Stimulated activated naive CD8-positive, alpha-beta T cell treated with anti-CD3 and anti-CD28 coated beads, Interleukin-15, amount 100 ng/mL, for 72 hours (primary cell): ENCODE measurements around the gene CHKA.
A peak's percentile ranks its signal among the peaks of the same experiment; 100 is the strongest.
"Not testable (repeated sequence)": the region's sequence is repeated elsewhere in the genome, so short reads cannot be mapped to it uniquely, and the experiment has no call there.

Source experiments
- ATAC-seq: fragments of 150-1000 bp; cut with Tn5 transposase; 2 replicates; pipeline ENCODE4 v1.10.0; 2021; ENCODE audit warnings: mild to moderate bottlenecking, moderate library complexity
- DNase-seq, 2 donors: peaks; one replicate each; pipeline ENCODE4 v3.0.0; 2021 to 2022
- H3K27ac Mint-ChIP-seq, 2 donors: one replicate each; pipeline ENCODE4 v1.8.0; 2022; ENCODE audit warnings: mild to moderate bottlenecking in 2 of 2, mixed read lengths in 2 of 2, moderate library complexity in 2 of 2
- H3K27me3 Mint-ChIP-seq: one replicate; pipeline ENCODE4 v1.8.0; 2022; ENCODE audit warnings: mixed read lengths
- H3K4me1 Mint-ChIP-seq: one replicate; pipeline ENCODE4 v1.8.0; 2022; ENCODE audit warnings: mild to moderate bottlenecking, mixed read lengths
- H3K4me3 Mint-ChIP-seq, 2 donors: one replicate each; pipeline ENCODE4 v1.8.0; 2022; ENCODE audit warnings: mild to moderate bottlenecking in 2 of 2, mixed read lengths in 2 of 2, moderate library complexity in 1 of 2
- H3K9me3 Mint-ChIP-seq, 2 donors: one replicate each; pipeline ENCODE4 v1.8.0; 2022; ENCODE audit warnings: mixed read lengths in 2 of 2

CHKA gene

GRCh38 chr11:68106165-68106940, 14.8 kb downstream of the CHKA start:
- no peaks in the 10 kb centered on the region for H3K27me3 Mint-ChIP-seq
- peaks cover 3% of the 10 kb centered on the region for H3K4me1 Mint-ChIP-seq
- H3K4me3 Mint-ChIP-seq, result no peak overlapping the region
- ATAC-seq, result no peak
- peak overlapping the region in 1 of 2 donors; percentile 40 for H3K27ac Mint-ChIP-seq
- H3K9me3 Mint-ChIP-seq, result no peaks in the 10 kb centered on the region
- DNase-seq, result no peak

GRCh38 chr11:68099474-68100405, 21.4 kb downstream of the CHKA start:
- no peaks in the 10 kb centered on the region for H3K27me3 Mint-ChIP-seq
- ATAC-seq, result peak; percentile 94
- H3K4me1 Mint-ChIP-seq, result peaks cover 34% of the 10 kb centered on the region
- no peaks in the 10 kb centered on the region for H3K9me3 Mint-ChIP-seq
- DNase-seq, result peak; percentile 51 to 65
- H3K27ac Mint-ChIP-seq, result peak overlapping the region in 1 of 2 donors; percentile 74
- peak overlapping the region; percentile 62 to 74 for H3K4me3 Mint-ChIP-seq

GRCh38 chr11:68099057-68099456, 22.1 kb downstream of the CHKA start:
- Mint-ChIP-seq H3K4me3 (peak overlapping the region; percentile 62 to 74), H3K9me3 (no peaks in the 10 kb centered on the region), H3K27me3 (no peaks in the 10 kb centered on the region), H3K4me1 (peaks cover 34% of the 10 kb centered on the region), H3K27ac (peak overlapping the region in 1 of 2 donors; percentile 74)
- DNase-seq (no peak), ATAC-seq (no peak)

- no peak overlapping the region for H3K4me3 Mint-ChIP-seq
- H3K27ac Mint-ChIP-seq, result no peak overlapping the region
- H3K27me3 Mint-ChIP-seq, result no peaks in the 10 kb centered on the region
- DNase-seq, result no peak
- no peaks in the 10 kb centered on the region for H3K9me3 Mint-ChIP-seq
- peaks cover 34% of the 10 kb centered on the region for H3K4me1 Mint-ChIP-seq
- ATAC-seq, result no peak
Measured at GRCh38 chr11:68096962-68097361, 24.2 kb downstream of the CHKA start.

GRCh38 chr11:68093565-68093964, 27.6 kb downstream of the CHKA start:
- H3K9me3 Mint-ChIP-seq, result no peaks in the 10 kb centered on the region
- no peak overlapping the region for H3K27ac Mint-ChIP-seq

DNA sequence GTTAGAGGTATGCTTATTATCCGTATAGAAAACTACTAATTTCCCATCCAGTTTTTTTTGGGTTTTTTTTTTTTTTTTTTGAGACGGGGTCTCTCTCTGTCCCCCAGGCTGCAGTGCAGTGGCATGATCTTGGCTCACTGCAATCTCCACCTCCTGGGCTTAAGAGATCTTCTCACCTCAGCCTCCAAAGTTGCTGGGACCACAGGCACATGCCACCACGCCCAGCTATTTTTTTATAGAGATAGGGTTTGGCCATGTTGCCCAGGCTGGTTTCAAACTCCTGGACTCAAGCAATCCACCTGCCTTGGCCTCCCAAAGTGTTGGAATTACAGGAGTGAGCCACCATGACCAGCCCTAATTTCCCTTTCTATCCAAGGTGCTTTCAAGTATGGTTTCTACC, 28.2 kb downstream of the CHKA start:
- DNase-seq, H3K27me3 Mint-ChIP-seq, H3K27ac Mint-ChIP-seq, ATAC-seq, H3K9me3 Mint-ChIP-seq, H3K4me3 Mint-ChIP-seq: not testable (repeated sequence)
- peaks cover 16% of the 10 kb centered on the region for H3K4me1 Mint-ChIP-seq

More at GRCh38 chr11:68093565-68093964, 27.6 kb downstream of the CHKA start:
- DNase-seq (no peak), ATAC-seq (no peak)
- no peak overlapping the region for H3K4me3 Mint-ChIP-seq
- H3K27me3 Mint-ChIP-seq, result no peaks in the 10 kb centered on the region
- peaks cover 23% of the 10 kb centered on the region for H3K4me1 Mint-ChIP-seq

DNA sequence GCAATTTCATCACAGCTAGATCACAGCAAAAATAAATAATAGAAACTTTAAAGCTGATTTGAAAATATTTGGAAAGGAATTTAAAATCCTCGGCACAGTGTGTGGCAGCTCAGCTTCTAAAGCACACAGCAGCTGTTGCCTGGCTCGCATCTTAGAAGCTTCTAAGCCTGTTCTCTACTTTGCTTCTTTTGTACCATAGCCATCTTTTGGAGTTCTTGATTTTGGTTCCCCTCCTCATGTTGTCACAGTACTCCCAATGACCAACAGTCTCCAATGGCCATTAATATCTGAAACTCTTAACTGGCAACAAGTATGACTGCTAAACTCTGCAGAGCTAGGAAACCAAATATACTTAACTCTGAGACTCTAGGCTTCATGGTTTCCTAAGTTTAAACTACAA, 28.8 kb downstream of the CHKA start:
- ATAC-seq (no peak), DNase-seq (no peak)
- Mint-ChIP-seq H3K4me3 (no peak overlapping the region), H3K27ac (no peak overlapping the region), H3K9me3 (no peaks in the 10 kb centered on the region), H3K27me3 (no peaks in the 10 kb centered on the region), H3K4me1 (peaks cover 12% of the 10 kb centered on the region)

DNA sequence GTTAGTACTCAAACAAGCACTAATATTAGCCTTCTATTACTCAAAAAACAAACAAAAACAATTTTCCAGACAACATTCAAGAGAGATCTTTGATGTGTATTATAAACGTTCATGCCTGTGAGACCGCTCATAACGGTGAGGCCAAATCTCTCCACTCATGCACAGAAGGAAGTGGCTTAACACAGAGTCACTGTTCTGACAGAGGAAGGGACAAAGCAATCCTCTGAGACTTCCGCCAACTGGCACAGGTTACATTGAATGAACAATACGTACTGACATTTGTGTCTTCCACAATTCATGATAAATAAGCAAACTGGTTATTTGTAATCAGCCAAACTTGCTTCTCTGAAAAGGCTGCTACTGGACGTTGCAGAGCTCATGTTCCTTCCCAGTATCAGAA, 30.5 kb downstream of the CHKA start:
- DNase-seq (no peak), ATAC-seq (peak; percentile 83)
- no peak overlapping the region for H3K4me3 Mint-ChIP-seq
- peaks cover 12% of the 10 kb centered on the region for H3K4me1 Mint-ChIP-seq
- H3K27me3 Mint-ChIP-seq, result no peaks in the 10 kb centered on the region
- H3K27ac Mint-ChIP-seq, result no peak overlapping the region
- H3K9me3 Mint-ChIP-seq, result no peaks in the 10 kb centered on the region

DNA sequence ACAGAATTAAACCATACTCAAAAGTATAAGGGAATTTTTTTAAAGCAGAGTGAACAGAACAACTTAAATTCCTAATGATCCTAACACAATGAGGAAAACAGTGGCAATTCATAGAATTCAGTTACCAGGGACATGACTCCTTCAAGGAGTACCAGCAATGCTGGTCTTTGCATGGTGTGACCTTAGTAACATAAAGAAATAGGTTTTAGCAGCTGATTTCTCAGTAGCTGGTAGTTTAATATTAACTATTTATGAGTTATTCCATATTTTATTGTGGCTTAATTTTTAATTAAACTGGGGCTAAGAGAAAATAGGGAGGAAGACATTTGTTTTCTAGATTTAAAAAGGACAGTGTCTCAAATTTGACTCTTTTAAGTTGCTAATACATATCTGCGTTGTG, 30.9 kb downstream of the CHKA start:
- Mint-ChIP-seq H3K4me1 (peaks cover 12% of the 10 kb centered on the region), H3K4me3 (no peak overlapping the region), H3K9me3 (no peaks in the 10 kb centered on the region), H3K27me3 (no peaks in the 10 kb centered on the region), H3K27ac (no peak overlapping the region)
- DNase-seq (no peak), ATAC-seq (no peak)

GRCh38 chr11:68089679-68090078, 31.5 kb downstream of the CHKA start:
- Mint-ChIP-seq H3K27ac (no peak overlapping the region), H3K4me1 (peaks cover 12% of the 10 kb centered on the region), H3K9me3 (no peaks in the 10 kb centered on the region), H3K27me3 (no peaks in the 10 kb centered on the region), H3K4me3 (no peak overlapping the region)
- ATAC-seq (no peak), DNase-seq (no peak)

GRCh38 chr11:68083517-68083916, 37.7 kb downstream of the CHKA start:
- Mint-ChIP-seq H3K27ac (no peak overlapping the region), H3K9me3 (no peaks in the 10 kb centered on the region), H3K27me3 (no peaks in the 10 kb centered on the region), H3K4me1 (no peaks in the 10 kb centered on the region), H3K4me3 (no peak overlapping the region)
- no peak for DNase-seq
- no peak for ATAC-seq

- Mint-ChIP-seq H3K9me3 (no peaks in the 10 kb centered on the region), H3K27ac (no peak overlapping the region), H3K4me3 (no peak overlapping the region), H3K4me1 (no peaks in the 10 kb centered on the region), H3K27me3 (no peaks in the 10 kb centered on the region)
- DNase-seq, result no peak
- no peak for ATAC-seq
Measured at GRCh38 chr11:68082481-68082880, 38.7 kb downstream of the CHKA start.

DNA sequence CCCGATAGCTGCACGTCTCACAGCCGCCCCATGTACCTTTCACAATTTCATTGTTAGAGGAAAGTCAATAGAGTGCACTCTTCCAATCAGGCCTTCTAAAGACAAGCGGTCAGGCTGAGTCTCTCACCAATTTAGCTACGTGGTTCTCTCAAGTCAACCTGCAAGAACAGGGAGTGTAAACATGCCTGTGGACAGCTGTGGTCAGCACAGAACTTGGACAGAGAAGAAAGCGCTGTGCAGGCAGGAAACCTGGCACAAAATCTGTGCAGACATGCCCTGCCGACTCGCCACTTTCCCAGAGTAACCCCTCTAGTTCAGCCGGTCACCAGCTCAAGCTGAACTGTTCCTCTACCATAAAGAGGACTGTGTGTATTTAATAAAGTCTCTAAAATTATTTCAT, 39.5 kb downstream of the CHKA start:
- Mint-ChIP-seq H3K27me3 (no peaks in the 10 kb centered on the region), H3K4me3 (no peak overlapping the region), H3K4me1 (no peaks in the 10 kb centered on the region), H3K9me3 (no peaks in the 10 kb centered on the region), H3K27ac (no peak overlapping the region)
- ATAC-seq (no peak), DNase-seq (no peak)

DNA sequence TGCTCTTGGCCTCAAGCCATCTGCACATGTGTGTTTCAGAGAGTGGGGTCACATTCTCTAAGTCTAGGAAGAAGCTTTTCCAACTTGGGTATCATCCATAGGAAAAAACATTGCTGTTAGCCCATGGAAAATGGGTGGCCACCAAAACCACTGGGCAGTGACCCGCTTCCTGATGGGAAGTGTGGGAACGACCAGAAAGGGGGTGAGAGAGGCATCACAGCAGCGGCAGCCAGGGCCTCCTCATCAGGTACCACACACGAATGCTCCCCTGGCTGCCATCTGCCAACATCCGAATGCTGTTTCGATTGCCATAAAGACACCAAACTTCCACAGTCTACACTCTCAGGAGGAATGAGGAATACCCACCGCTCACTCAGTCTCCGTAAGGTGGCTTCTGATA, 40.3 kb downstream of the CHKA start:
- H3K9me3 Mint-ChIP-seq, result no peaks in the 10 kb centered on the region
- H3K27ac Mint-ChIP-seq, result peak overlapping the region in 1 of 2 donors; percentile 9
- no peak overlapping the region for H3K4me3 Mint-ChIP-seq
- no peaks in the 10 kb centered on the region for H3K4me1 Mint-ChIP-seq
- no peak for DNase-seq
- no peaks in the 10 kb centered on the region for H3K27me3 Mint-ChIP-seq
- ATAC-seq, result no peak

GRCh38 chr11:68077617-68078582, 43.3 kb downstream of the CHKA start:
- Mint-ChIP-seq H3K4me3 (no peak overlapping the region), H3K27ac (peak overlapping the region; percentile 15 to 73), H3K9me3 (no peaks in the 10 kb centered on the region)

More at GRCh38 chr11:68077617-68078582, 43.3 kb downstream of the CHKA start:
- DNase-seq (no peak), ATAC-seq (no peak)
- H3K27me3 Mint-ChIP-seq, result no peaks in the 10 kb centered on the region
- no peaks in the 10 kb centered on the region for H3K4me1 Mint-ChIP-seq
